ENCODE data around the gene TYROBP. TPM values are rescaled to one million over a fixed set of nuclear protein-coding genes. Genes with fewer than 3 reads are reported as not detected.

The TYROBP gene
- total RNA-seq, 1 donor from 2014 or later: 367 TPM

DNA sequence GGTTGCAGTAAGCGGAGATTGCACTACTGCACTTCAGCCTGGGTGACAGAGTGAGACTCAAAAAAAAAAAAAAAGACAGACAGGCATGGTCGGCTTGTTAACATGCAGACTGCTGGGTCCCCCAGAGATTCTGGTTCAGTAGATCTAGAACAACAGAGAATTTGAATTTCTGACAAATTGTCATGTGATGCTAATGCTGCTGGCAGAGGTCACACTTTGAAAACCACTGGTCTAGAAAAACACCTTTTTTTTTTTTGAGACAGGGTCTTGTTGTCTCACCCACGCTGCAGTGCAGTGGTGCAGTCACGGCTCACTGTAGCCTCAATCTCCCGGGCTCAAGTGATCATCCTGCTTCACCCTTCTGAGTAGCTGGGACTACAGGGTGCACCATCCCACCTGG, 20.4 kb upstream of the TYROBP start:
- Histone ChIP-seq H3K36me3 (no peaks in the 10 kb centered on the region), H3K9me3 (no peaks in the 10 kb centered on the region), H3K27me3 (peaks cover 8% of the 10 kb centered on the region), H3K4me3 (no peak overlapping the region), H3K27ac (no peak overlapping the region), H3K4me1 (peaks cover 6% of the 10 kb centered on the region)
- no peak for ATAC-seq
- TF ChIP-seq, protein P1, sequence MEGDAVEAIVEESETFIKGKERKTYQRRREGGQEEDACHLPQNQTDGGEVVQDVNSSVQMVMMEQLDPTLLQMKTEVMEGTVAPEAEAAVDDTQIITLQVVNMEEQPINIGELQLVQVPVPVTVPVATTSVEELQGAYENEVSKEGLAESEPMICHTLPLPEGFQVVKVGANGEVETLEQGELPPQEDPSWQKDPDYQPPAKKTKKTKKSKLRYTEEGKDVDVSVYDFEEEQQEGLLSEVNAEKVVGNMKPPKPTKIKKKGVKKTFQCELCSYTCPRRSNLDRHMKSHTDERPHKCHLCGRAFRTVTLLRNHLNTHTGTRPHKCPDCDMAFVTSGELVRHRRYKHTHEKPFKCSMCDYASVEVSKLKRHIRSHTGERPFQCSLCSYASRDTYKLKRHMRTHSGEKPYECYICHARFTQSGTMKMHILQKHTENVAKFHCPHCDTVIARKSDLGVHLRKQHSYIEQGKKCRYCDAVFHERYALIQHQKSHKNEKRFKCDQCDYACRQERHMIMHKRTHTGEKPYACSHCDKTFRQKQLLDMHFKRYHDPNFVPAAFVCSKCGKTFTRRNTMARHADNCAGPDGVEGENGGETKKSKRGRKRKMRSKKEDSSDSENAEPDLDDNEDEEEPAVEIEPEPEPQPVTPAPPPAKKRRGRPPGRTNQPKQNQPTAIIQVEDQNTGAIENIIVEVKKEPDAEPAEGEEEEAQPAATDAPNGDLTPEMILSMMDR (IDR thresholded peaks at IDR 0.05): no peak
- DNase-seq: no peak
- intact Hi-C loops (cut with DNase I): no loop called here

DNA sequence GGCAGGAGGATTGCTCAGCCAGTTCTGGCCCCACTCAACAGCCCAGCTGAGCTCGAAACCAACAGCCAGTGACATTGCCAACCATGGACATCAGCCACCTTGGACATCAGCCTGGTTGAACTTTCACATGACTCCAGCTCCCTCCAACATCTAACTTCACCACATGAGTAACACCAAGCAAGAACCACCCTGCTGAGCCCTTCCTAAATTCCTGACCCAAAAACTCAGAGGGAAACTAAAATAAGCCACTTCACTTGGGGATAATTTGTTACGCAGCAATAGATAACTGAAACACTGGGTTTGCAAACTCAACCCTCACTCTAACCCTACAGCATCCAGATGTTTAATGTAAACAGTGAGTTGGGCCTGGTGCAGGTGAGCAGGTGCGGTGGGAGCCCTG, 17.4 kb upstream of the TYROBP start:
- no peak for ATAC-seq
- no peak for DNase-seq
- TF ChIP-seq, protein P1 (IDR thresholded peaks at IDR 0.05): no peak
- no peak overlapping the region for H3K4me3 ChIP-seq
- no peak overlapping the region for H3K27ac ChIP-seq
- H3K4me1 ChIP-seq: no peaks in the 10 kb centered on the region
- intact Hi-C loops (cut with DNase I): no loop called here
- H3K36me3 ChIP-seq: no peaks in the 10 kb centered on the region
- peaks cover 8% of the 10 kb centered on the region for H3K27me3 ChIP-seq
- no peaks in the 10 kb centered on the region for H3K9me3 ChIP-seq

DNA sequence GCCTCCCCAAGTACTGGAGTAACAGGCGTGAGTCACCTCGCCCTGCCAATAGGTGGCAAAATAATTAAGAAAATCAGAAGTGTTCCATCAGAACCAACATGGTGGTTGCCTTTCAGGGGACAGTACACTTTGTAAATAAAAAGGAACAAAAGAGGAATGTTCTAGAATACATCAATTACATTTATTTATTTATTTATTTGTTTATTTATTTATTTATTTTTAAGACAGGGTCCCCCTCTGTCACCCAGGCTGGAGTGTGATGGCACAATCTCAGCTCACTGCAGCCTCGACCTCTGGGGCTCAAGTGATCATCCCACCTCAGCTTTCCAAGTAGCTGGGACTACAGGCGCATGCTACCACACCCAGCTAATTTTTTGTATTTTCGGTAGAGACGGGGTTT, 12.9 kb upstream of the TYROBP start:
- Histone ChIP-seq H3K4me3 (no peak overlapping the region), H3K9me3 (no peaks in the 10 kb centered on the region), H3K27me3 (peaks cover 7% of the 10 kb centered on the region), H3K4me1 (no peaks in the 10 kb centered on the region), H3K27ac (no peak overlapping the region), H3K36me3 (no peaks in the 10 kb centered on the region)
- intact Hi-C loops (cut with DNase I): no loop called here
- DNase-seq (no peak), ATAC-seq (no peak)
- TF ChIP-seq, protein P1 (IDR thresholded peaks at IDR 0.05): no peak

DNA sequence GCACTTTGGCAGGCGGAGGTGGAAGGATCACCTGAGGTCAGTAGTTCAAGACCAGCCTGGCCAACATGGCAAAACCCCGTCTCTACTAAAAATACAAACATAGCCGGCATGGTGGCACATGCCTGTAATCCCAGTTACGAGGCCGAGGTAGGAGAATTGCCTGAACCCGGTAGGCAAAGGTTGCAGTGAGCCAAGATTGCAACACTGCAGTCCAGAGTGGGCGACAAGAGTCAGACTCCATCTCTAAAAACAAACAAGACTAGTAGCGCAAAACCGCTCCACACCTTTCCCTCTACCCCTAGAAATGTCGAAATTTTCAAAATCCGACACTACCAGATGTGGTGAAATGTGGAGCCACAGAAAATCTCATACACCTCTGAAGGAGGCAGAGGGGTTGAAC, 11.2 kb upstream of the TYROBP start:
- TF ChIP-seq, protein P1 (IDR thresholded peaks at IDR 0.05): no peak
- H3K27me3 ChIP-seq: no peaks in the 10 kb centered on the region
- ATAC-seq (no peak), DNase-seq (no peak)
- H3K9me3 ChIP-seq: no peaks in the 10 kb centered on the region
- no peaks in the 10 kb centered on the region for H3K36me3 ChIP-seq
- H3K27ac ChIP-seq: no peak overlapping the region
- no peaks in the 10 kb centered on the region for H3K4me1 ChIP-seq
- no peak overlapping the region for H3K4me3 ChIP-seq
- intact Hi-C loops (cut with DNase I): no loop called here

DNA sequence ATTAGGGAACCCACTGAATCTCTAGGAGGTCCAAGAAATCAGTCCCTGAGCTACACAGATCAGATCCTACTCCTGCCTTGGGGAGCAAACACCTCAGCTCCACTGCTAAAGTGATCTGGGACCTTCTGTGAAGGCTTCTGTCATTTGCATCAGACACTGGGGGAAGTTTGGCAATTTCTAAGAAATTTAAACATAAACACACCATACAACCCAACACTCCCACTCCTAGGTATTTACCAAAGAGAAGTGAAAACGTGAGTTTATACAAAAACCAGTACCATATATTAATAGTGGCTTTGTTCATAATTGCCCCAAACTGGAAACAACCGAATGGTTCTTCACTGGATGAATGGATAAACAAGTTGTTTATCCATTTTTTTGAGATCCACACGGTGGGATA, 7.3 kb upstream of the TYROBP start:
- ATAC-seq: peak; percentile 49
- H3K27ac ChIP-seq: no peak overlapping the region
- intact Hi-C loops (cut with DNase I): no loop called here

More for the DNA sequence above, 7.3 kb upstream of the TYROBP start:
- Histone ChIP-seq H3K9me3 (no peaks in the 10 kb centered on the region), H3K36me3 (no peaks in the 10 kb centered on the region), H3K27me3 (no peaks in the 10 kb centered on the region), H3K4me3 (no peak overlapping the region), H3K4me1 (peaks cover 5% of the 10 kb centered on the region)
- no peak for DNase-seq
- TF ChIP-seq, protein P1 (IDR thresholded peaks at IDR 0.05): no peak

Measured in upper lobe of right lung (tissue), 1 donor.